PFSK-1 (cell line): ENCODE results near the gene H2BK1.

Experiments used
- FOXP2 ChIP-seq: optimal IDR thresholded peaks from 2 replicates; pipeline ENCODE3; 2011; ENCODE audit warnings: borderline replicate concordance, control low read depth, inconsistent platforms; ENCODE audit not compliant: insufficient read depth; ENCODE audit errors: extremely low read length, extremely low read depth
- POLR2AphosphoS5 ChIP-seq: IDR thresholded peaks from 2 replicates; pipeline ENCODE4 v1.6.1; 2012; ENCODE audit warnings: low read depth, mild to moderate bottlenecking, control low read depth, low read length, moderate library complexity
- REST ChIP-seq, 2 experiments: IDR thresholded peaks; 2 replicates each; pipeline versions ENCODE4 v1.6.1 to v1.8.0; 2011 to 2012; ENCODE audit warnings: low read depth in 2 of 2, low read length in 2 of 2, control low read depth in 1 of 2, inconsistent platforms in 1 of 2, mild to moderate bottlenecking in 1 of 2, moderate library complexity in 1 of 2; ENCODE audit not compliant: insufficient read depth in 1 of 2
- SIN3A ChIP-seq: IDR thresholded peaks from 2 replicates; pipeline ENCODE4 v1.6.1; 2012; ENCODE audit warnings: mild to moderate bottlenecking, low read length, moderate library complexity, borderline replicate concordance; ENCODE audit not compliant: insufficient read depth
- TAF1 ChIP-seq: IDR thresholded peaks from 2 replicates; pipeline ENCODE4 v1.6.1; 2012; ENCODE audit warnings: low read length, control low read depth, borderline replicate concordance; ENCODE audit not compliant: insufficient read depth

Gene H2BK1

GRCh38 chr7:151239837-151240459 lies 29.7 kb upstream of the H2BK1 start:
- TF ChIP-seq SIN3A = no peak
- no peak for TF ChIP-seq POLR2AphosphoS5
- TF ChIP-seq FOXP2 = no peak
- no peak for TF ChIP-seq TAF1
- TF ChIP-seq REST (IDR thresholded peaks at IDR 0.05; ENCODE audit: insufficient read depth in 1 of 2, low read depth in 2 of 2, low read length in 2 of 2) = no peak

DNA sequence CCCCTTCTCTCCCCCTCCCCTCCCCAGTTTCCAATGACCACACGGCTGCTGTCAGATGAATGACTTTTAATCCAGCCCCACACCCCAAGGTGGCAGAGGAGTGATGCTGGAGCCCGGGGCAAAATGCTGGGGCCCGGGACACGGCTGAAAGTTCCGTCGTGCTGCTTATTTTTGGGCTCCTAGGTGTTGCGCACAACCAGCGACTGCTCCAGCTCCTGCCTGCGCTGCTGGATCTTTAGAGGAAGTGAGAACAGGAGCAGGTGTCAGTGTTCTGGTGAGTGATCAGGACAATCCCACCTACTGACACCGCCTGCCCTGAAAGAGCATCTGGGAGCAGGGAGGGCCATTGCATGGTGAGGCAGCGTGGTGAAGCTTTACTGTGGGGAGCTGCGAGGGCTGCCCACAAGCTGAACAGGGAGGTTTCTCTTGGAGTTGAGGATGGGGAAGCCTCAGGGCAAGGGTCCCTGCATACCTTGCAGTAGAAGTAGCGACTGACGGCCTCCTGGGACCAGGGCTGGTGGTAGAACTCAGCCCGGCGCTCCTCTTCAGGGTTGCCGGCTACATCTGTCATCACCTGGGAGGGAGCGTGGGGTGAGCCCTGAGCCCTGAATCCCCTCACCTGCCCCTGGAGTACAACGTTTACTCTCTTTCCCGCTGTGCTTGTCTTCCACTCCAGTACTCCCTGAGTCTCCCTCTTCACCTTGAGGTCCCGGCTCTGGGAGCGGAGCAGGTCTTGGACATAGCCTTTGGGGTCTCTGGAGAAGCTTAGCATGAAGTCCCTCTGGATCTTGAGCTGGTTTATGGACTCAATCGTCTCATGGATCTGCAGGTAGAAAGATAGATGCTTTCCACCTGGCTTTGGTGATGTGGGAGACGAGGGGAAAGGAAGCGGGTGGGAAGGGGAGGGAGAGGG lies 28.9 kb upstream of the H2BK1 start:
- no peak for TF ChIP-seq FOXP2
- no peak for TF ChIP-seq POLR2AphosphoS5
- TF ChIP-seq SIN3A = no peak
- no peak for TF ChIP-seq REST (IDR thresholded peaks at IDR 0.05; ENCODE audit: insufficient read depth in 1 of 2, low read depth in 2 of 2, low read length in 2 of 2)
- TF ChIP-seq TAF1 = no peak

DNA sequence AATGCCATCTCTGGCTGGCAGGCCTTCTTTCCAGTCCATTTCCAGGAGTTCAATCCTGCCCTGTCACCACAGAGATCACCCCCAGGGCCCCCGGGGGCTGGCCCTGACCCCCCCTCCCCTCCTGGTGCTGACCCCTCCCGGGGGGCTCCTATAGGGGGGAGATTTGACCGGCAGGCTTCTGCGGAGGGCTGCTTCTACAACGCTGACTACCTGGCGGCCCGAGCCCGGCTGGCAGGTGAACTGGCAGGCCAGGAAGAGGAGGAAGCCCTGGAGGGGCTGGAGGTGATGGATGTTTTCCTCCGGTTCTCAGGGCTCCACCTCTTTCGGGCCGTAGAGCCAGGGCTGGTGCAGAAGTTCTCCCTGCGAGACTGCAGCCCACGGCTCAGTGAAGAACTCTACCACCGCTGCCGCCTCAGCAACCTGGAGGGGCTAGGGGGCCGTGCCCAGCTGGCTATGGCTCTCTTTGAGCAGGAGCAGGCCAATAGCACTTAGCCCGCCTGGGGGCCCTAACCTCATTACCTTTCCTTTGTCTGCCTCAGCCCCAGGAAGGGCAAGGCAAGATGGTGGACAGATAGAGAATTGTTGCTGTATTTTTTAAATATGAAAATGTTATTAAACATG lies 28.0 kb upstream of the H2BK1 start:
- no peak for TF ChIP-seq FOXP2
- no peak for TF ChIP-seq TAF1
- no peak for TF ChIP-seq POLR2AphosphoS5
- no peak for TF ChIP-seq REST (IDR thresholded peaks at IDR 0.05; ENCODE audit: insufficient read depth in 1 of 2, low read depth in 2 of 2, low read length in 2 of 2)

GRCh38 chr7:151237244-151238189 lies 27.2 kb upstream of the H2BK1 start:
- TF ChIP-seq FOXP2 (no peak), REST (IDR thresholded peaks at IDR 0.05; ENCODE audit: insufficient read depth in 1 of 2, low read depth in 2 of 2, low read length in 2 of 2) (no peak), POLR2AphosphoS5 (no peak), TAF1 (no peak), SIN3A (no peak)
